Coronary artery (tissue), 2 donors: Measurements from ENCODE around the gene LUZP1.

Source experiments
- DNase-seq: peaks from one replicate; pipeline ENCODE4 v3.0.0-alpha.2; 2017; ENCODE audit warnings: low spot score
- H3K27ac ChIP-seq, 2 donors: fragments of 200-600 bp; sonication (generic); one replicate each; pipeline ENCODE4 v1.5.1; 2016 to 2019
- H3K4me3 ChIP-seq: fragments of 200-600 bp; sonication (generic); 2 replicates; pipeline ENCODE4 v1.5.1; 2016; ENCODE audit warnings: mild to moderate bottlenecking, moderate library complexity
- CTCF ChIP-seq: fragments of 200-600 bp; sonication (generic); IDR thresholded peaks from one replicate; pipeline ENCODE4 v1.5.1; 2019; ENCODE audit warnings: antibody characterized with exemption

Gene LUZP1

DNA sequence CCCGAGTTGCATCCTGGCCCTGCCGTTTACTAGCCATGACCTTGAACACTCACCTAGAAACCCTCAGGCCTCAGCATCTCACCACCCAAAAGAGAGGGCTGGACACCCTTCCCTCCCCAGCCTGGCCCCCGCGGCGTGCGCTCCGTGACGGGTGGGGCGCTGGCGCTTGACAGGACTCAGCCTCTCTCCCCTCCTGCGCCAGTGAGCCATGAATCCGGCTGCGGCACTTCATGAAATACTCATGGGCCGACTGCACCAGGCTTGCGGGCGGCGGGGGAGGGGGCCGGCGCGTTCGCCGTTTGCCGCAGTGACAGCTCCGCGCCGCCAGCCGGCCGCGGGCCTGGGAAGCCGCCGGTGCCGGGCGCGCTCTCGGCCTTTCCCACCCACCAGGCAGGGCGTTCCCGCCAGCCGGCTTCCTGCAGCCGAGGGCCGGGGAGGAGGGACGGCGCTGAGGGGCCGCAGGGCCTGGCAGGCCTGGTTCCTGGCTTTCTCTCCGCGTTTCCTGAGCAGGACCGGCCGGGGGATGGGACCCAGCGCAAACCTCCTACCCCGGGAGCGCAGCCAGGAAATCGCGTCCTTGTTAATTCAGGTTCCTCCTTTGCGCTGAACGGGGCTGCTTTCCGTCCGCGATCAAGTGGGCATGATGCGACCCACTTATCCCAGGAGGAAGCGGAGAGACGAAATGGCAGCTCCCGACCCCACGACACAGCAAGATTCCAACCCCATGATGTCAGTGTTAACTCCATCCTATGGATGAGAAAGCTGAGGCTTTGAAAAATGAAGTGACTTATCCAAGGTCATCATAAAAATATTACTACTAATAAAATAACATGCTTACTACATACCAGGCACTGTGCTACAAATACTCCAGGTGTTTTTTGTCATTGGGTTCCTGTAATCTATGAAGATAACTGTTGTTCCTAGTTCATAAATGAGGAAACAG lies 9.1 kb upstream of the LUZP1 start:
- H3K4me3 ChIP-seq: peak overlapping the region; percentile 69
- H3K27ac ChIP-seq: peak overlapping the region; percentile 68 to 87
- no peak for TF ChIP-seq CTCF
- DNase-seq: peak; percentile 84

DNA sequence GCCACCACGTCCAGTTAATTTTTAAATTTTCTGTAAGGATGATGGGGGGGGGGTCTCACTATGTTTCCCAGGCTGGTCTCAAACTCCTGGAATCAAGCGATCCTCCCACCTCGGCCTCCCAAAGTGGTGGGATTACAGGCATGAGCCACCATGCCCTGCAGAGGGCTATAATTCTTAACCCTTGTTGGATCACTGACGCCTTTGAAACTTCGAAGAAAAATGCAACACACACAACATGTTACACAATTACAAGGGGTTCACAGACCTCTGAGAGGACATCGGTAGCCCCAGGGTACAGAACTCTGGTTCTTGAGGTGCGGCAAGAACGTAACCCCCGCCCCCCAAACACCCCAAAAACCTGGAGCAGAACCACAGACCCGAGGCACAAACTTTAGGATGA lies 8.4 kb upstream of the LUZP1 start:
- DNase-seq: no peak
- Histone ChIP-seq H3K27ac (peak overlapping the region; percentile 68 to 87), H3K4me3 (peak overlapping the region; percentile 69)
- TF ChIP-seq CTCF: no peak

- DNase-seq: no peak
- Histone ChIP-seq H3K27ac (no peak overlapping the region), H3K4me3 (no peak overlapping the region)
- TF ChIP-seq CTCF: no peak
These were observed 5.9 kb upstream of the LUZP1 start for GRCh38 chr1:23174426-23175110.

DNA sequence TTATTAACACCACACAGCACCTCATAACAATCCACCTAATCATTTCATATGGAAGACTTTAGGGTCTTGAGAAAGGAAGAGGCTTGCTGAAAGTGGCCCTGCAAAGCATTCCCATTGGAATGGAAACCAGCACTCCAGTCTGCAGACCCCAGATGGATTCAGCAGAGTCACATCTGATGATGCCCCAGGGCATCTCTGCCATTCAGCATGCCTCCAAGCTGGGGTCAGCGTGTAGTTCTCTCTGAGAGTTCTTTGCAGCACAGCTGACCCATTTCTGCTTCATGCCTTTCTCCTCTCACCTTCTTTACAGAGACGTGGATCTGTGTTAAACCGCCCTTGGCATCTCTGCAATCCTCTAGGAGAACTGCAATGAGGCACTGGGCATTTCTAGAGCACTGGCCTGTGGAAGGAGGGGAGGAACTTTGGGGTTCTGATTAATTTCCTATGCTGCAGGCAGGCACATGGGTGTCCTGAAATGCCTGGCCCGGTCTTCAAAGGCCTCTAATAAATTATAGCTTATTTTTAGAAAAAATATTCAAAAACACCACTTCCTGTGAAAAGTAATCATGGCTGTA lies 2.6 kb upstream of the LUZP1 start:
- TF ChIP-seq CTCF: no peak
- Histone ChIP-seq H3K4me3 (no peak overlapping the region), H3K27ac (peak overlapping the region in 1 of 2 donors; percentile 29)
- DNase-seq: no peak

DNA sequence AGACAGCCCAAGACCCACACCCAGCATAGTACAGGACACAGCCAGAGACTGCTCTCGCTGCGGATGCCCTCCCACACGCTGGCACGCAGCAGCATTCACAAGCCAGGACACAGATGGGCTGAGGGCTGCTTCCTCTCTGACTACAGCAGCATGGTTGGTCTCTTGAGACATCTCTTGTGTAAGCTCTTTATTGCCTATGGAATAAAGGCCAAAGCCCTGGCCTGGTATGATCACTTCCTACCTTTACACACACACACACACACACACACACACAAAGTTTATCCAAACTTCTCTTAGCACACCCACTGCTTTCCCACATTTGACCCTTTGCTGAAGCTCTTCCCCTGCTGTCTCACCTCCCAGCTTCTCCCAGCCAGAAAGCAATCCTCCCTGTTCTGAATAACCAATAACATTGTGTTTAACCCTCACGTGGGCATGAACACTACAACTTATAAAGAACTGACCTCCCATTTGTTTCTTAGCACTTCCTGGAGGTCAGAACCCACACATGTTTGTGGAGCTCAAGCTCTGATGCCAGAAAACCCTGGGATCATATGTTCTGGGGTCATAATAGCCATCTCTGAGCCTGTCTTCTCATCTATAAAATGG lies 1.2 kb upstream of the LUZP1 start:
- H3K4me3 ChIP-seq: peak overlapping the region; percentile 94
- H3K27ac ChIP-seq: peak overlapping the region; percentile 83 to 97
- no peak for TF ChIP-seq CTCF
- DNase-seq: peak; percentile 84

GRCh38 chr1:23169195-23169575 lies 529 bp upstream of the LUZP1 start:
- no peak for DNase-seq
- TF ChIP-seq CTCF: no peak
- Histone ChIP-seq H3K27ac (peak overlapping the region; percentile 83 to 97), H3K4me3 (peak overlapping the region; percentile 94)
